Activated T-cell treated with anti-CD3 and anti-CD28 coated beads, Interleukin-2, amount 50 U/mL, for 72 hours (primary cell): ENCODE measurements around the gene IRAK4. TPM values are rescaled to one million over a fixed set of nuclear protein-coding genes. Genes with fewer than 3 reads are reported as not detected.

ENCODE experiments used
- ATAC-seq, 2 donors: fragments of 150-1000 bp; cut with Tn5 transposase; replicated peaks in 1 of 2; 2 replicates each; pipeline ENCODE4 v1.10.0; 2021; ENCODE audit warnings: moderate library complexity in 2 of 2, mild to moderate bottlenecking in 1 of 2
- DNase-seq, 2 donors: peaks; one replicate each; pipeline ENCODE4 v3.0.0; 2021 to 2022; ENCODE audit warnings: mixed read lengths in 1 of 2
- H3K27ac Mint-ChIP-seq: one replicate; pipeline ENCODE4 v1.8.0; 2022; ENCODE audit warnings: mild to moderate bottlenecking, moderate library complexity, mixed read lengths
- H3K27me3 Mint-ChIP-seq: one replicate; pipeline ENCODE4 v1.8.0; 2022; ENCODE audit warnings: low read depth, mixed read lengths
- H3K36me3 Mint-ChIP-seq, 2 donors: one replicate each; pipeline ENCODE4 v1.8.0; 2022; ENCODE audit warnings: mixed read lengths in 2 of 2, mild to moderate bottlenecking in 1 of 2; ENCODE audit not compliant: insufficient read depth in 2 of 2
- H3K4me1 Mint-ChIP-seq: one replicate; pipeline ENCODE4 v1.8.0; 2022; ENCODE audit warnings: low read depth, mixed read lengths
- H3K4me3 Mint-ChIP-seq, 2 donors: one replicate each; pipeline ENCODE4 v1.8.0; 2022; ENCODE audit warnings: mild to moderate bottlenecking in 2 of 2, mixed read lengths in 2 of 2, moderate library complexity in 2 of 2
- H3K9me3 Mint-ChIP-seq, 2 donors: one replicate each; pipeline ENCODE4 v1.8.0; 2022; ENCODE audit warnings: mixed read lengths in 2 of 2
- total RNA-seq, 2 donors: library from RNA; stranded (reverse); gene quantifications; one replicate each; pipeline ENCODE4 v1.2.3, GENCODE V29; 2022

The IRAK4 gene
- 10 to 100 TPM; 41.4 TPM for total RNA-seq

GRCh38 chr12:43758728-43759563 lies at the start of gene IRAK4, which contains the start of gene PUS7L:
IRAK4 (plus strand) TSS chr12:43758951; CDS start chr12:43768112, 9,161 bp downstream.
PUS7L (minus strand) TSS chr12:43758790; CDS start chr12:43755245, 3,545 bp downstream.
- ATAC-seq: peak; percentile 95 to 97
- Mint-ChIP-seq H3K27me3 (no peaks in the 10 kb centered on the region), H3K27ac (peak within 1 kb of the TSS; percentile 99), H3K4me3 (peak within 1 kb of the TSS; percentile 92 to 98), H3K36me3 (peaks cover 21 to 24% of the 10 kb centered on the region in 2 donors), H3K9me3 (no peaks in the 10 kb centered on the region), H3K4me1 (peaks cover 72% of the 10 kb centered on the region)
- DNase-seq: peak; percentile 91 to 94

GRCh38 chr12:43711348-43711747 lies 47.4 kb upstream of the IRAK4 start:
- no peak overlapping the region for H3K27ac Mint-ChIP-seq
- no peak overlapping the region for H3K4me3 Mint-ChIP-seq
- peaks cover 35% of the 10 kb centered on the region for H3K27me3 Mint-ChIP-seq
- DNase-seq: no peak
- no peak for ATAC-seq
- H3K36me3 Mint-ChIP-seq: peaks cover 2% of the 10 kb centered on the region in 2 donors
- H3K4me1 Mint-ChIP-seq: no peaks in the 10 kb centered on the region
- H3K9me3 Mint-ChIP-seq: peaks cover 6 to 10% of the 10 kb centered on the region in 2 donors

- H3K4me3 Mint-ChIP-seq: no peak overlapping the region
- no peak overlapping the region for H3K27ac Mint-ChIP-seq
- no peak for DNase-seq
- no peaks in the 10 kb centered on the region for H3K4me1 Mint-ChIP-seq
- no peaks in the 10 kb centered on the region for H3K9me3 Mint-ChIP-seq
- H3K27me3 Mint-ChIP-seq: no peaks in the 10 kb centered on the region
- peaks cover 2 to 4% of the 10 kb centered on the region in 2 donors for H3K36me3 Mint-ChIP-seq
- no peak for ATAC-seq
Observed at GRCh38 chr12:43722621-43723020, 36.1 kb upstream of the IRAK4 start.

- no peak for DNase-seq
- Mint-ChIP-seq H3K4me1 (no peaks in the 10 kb centered on the region), H3K36me3 (peaks cover 2 to 4% of the 10 kb centered on the region in 2 donors), H3K4me3 (no peak overlapping the region), H3K27me3 (no peaks in the 10 kb centered on the region), H3K9me3 (no peaks in the 10 kb centered on the region), H3K27ac (no peak overlapping the region)
- ATAC-seq: no peak
Observed at GRCh38 chr12:43723134-43723533, 35.6 kb upstream of the IRAK4 start.

GRCh38 chr12:43728117-43728516 lies 30.6 kb upstream of the IRAK4 start:
- Mint-ChIP-seq H3K9me3 (no peaks in the 10 kb centered on the region), H3K27ac (no peak overlapping the region), H3K4me1 (peaks cover 13% of the 10 kb centered on the region), H3K27me3 (no peaks in the 10 kb centered on the region), H3K4me3 (no peak overlapping the region), H3K36me3 (peaks cover 2 to 9% of the 10 kb centered on the region in 2 donors)
- DNase-seq (no peak), ATAC-seq (no peak)

- H3K4me1 Mint-ChIP-seq: peaks cover 13% of the 10 kb centered on the region
- no peak overlapping the region for H3K4me3 Mint-ChIP-seq
- no peak overlapping the region for H3K27ac Mint-ChIP-seq
- no peak for DNase-seq
- peaks cover 2 to 9% of the 10 kb centered on the region in 2 donors for H3K36me3 Mint-ChIP-seq
- no peaks in the 10 kb centered on the region for H3K9me3 Mint-ChIP-seq
- no peak for ATAC-seq
- no peaks in the 10 kb centered on the region for H3K27me3 Mint-ChIP-seq
Observed at GRCh38 chr12:43728698-43729097, 30.1 kb upstream of the IRAK4 start.

GRCh38 chr12:43730283-43730682 lies 28.5 kb upstream of the IRAK4 start:
- Mint-ChIP-seq H3K27me3 (no peaks in the 10 kb centered on the region), H3K36me3 (peaks cover 2 to 6% of the 10 kb centered on the region in 2 donors), H3K4me3 (no peak overlapping the region), H3K9me3 (no peaks in the 10 kb centered on the region), H3K27ac (peak overlapping the region; percentile 16), H3K4me1 (peaks cover 13% of the 10 kb centered on the region)
- ATAC-seq (peak; percentile 87 to 93), DNase-seq (no peak)

GRCh38 chr12:43733687-43734086 lies 25.1 kb upstream of the IRAK4 start:
- DNase-seq (no peak), ATAC-seq (no peak)
- no peak overlapping the region for H3K4me3 Mint-ChIP-seq
- H3K4me1 Mint-ChIP-seq: peaks cover 13% of the 10 kb centered on the region
- H3K27ac Mint-ChIP-seq: no peak overlapping the region
- H3K36me3 Mint-ChIP-seq: peaks cover 2 to 7% of the 10 kb centered on the region in 2 donors
- no peaks in the 10 kb centered on the region for H3K27me3 Mint-ChIP-seq
- H3K9me3 Mint-ChIP-seq: no peaks in the 10 kb centered on the region

- no peak for ATAC-seq
- Mint-ChIP-seq H3K27ac (no peak overlapping the region), H3K4me3 (no peak overlapping the region), H3K27me3 (no peaks in the 10 kb centered on the region), H3K36me3 (peaks cover 2 to 4% of the 10 kb centered on the region in 2 donors), H3K4me1 (no peaks in the 10 kb centered on the region), H3K9me3 (no peaks in the 10 kb centered on the region)
- DNase-seq: no peak
Observed at GRCh38 chr12:43736927-43737440, 21.8 kb upstream of the IRAK4 start.

GRCh38 chr12:43737646-43738045 lies 21.1 kb upstream of the IRAK4 start:
- Mint-ChIP-seq H3K9me3 (no peaks in the 10 kb centered on the region), H3K4me3 (no peak overlapping the region), H3K27me3 (no peaks in the 10 kb centered on the region), H3K36me3 (peaks cover 2 to 5% of the 10 kb centered on the region in 2 donors), H3K4me1 (no peaks in the 10 kb centered on the region), H3K27ac (no peak overlapping the region)
- DNase-seq: no peak
- ATAC-seq: no peak

- H3K4me1 Mint-ChIP-seq: no peaks in the 10 kb centered on the region
- H3K36me3 Mint-ChIP-seq: peaks cover 6 to 17% of the 10 kb centered on the region in 2 donors
- H3K27me3 Mint-ChIP-seq: no peaks in the 10 kb centered on the region
- DNase-seq (no peak), ATAC-seq (no peak)
- H3K9me3 Mint-ChIP-seq: no peaks in the 10 kb centered on the region
- no peak overlapping the region for H3K27ac Mint-ChIP-seq
- no peak overlapping the region for H3K4me3 Mint-ChIP-seq
Observed at GRCh38 chr12:43740511-43741100, 18.1 kb upstream of the IRAK4 start.

- no peak for ATAC-seq
- Mint-ChIP-seq H3K36me3 (peaks cover 6 to 19% of the 10 kb centered on the region in 2 donors), H3K4me1 (no peaks in the 10 kb centered on the region), H3K27me3 (no peaks in the 10 kb centered on the region), H3K4me3 (no peak overlapping the region), H3K27ac (peak overlapping the region; percentile 72), H3K9me3 (no peaks in the 10 kb centered on the region)
- DNase-seq: no peak
Observed at GRCh38 chr12:43742106-43742505, 16.6 kb upstream of the IRAK4 start.

- no peak for ATAC-seq
- Mint-ChIP-seq H3K36me3 (peaks cover 6 to 21% of the 10 kb centered on the region in 2 donors), H3K27me3 (no peaks in the 10 kb centered on the region), H3K4me1 (no peaks in the 10 kb centered on the region), H3K9me3 (no peaks in the 10 kb centered on the region), H3K4me3 (no peak overlapping the region), H3K27ac (no peak overlapping the region)
- DNase-seq: no peak
Observed at GRCh38 chr12:43744826-43745225, 13.9 kb upstream of the IRAK4 start.
